Measurements from ENCODE around the gene PKN1.

DNA sequence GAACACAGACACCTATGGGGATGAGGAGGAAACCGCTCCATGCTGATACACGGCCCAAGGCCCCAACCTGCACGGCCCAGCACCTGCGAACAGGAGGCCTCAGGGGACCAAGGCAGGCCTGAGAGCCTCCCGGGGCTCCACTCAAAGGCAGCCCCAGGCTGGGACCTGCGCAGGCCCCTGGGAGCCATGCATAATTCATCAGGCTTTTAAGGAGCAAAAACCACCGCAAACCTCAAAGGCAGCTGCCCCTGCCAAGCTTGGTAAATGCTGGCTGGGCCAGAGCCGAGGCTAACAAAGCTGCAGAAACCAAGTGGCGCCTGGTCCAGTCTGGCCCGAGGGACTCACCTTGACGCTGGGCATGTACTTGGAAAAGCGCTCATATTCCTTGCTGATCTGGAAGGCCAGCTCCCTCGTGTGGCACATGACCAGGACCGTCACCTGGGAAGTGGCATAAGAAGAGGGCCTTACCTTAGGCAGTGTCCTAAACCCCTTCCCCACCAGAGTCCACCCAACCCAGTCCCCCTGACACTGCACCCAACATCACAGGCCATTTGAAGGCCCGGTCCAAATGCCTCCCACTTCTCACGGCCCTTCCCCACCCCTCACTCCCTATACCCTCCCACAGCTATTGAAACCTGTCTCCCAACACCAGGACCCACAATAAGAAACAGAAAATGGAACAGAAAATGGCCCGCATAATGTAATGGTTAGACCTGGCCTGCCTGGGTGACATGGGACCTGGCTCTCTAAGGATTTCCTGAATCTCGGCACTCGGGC, 21.8 kb upstream of the PKN1 start:
- TF ChIP-seq, protein P1, sequence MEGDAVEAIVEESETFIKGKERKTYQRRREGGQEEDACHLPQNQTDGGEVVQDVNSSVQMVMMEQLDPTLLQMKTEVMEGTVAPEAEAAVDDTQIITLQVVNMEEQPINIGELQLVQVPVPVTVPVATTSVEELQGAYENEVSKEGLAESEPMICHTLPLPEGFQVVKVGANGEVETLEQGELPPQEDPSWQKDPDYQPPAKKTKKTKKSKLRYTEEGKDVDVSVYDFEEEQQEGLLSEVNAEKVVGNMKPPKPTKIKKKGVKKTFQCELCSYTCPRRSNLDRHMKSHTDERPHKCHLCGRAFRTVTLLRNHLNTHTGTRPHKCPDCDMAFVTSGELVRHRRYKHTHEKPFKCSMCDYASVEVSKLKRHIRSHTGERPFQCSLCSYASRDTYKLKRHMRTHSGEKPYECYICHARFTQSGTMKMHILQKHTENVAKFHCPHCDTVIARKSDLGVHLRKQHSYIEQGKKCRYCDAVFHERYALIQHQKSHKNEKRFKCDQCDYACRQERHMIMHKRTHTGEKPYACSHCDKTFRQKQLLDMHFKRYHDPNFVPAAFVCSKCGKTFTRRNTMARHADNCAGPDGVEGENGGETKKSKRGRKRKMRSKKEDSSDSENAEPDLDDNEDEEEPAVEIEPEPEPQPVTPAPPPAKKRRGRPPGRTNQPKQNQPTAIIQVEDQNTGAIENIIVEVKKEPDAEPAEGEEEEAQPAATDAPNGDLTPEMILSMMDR (IDR thresholded peaks at IDR 0.05) = no peak
- TF ChIP-seq EP300 (IDR thresholded peaks at IDR 0.05) = no peak
- no peak for TF ChIP-seq POLR2A (IDR thresholded peaks at IDR 0.05)
- TF ChIP-seq POLR2AphosphoS5 (IDR thresholded peaks at IDR 0.05) = no peak
